ENCODE measurements around the gene SAMD8.
"Not testable (repeated sequence)": the region's sequence is repeated elsewhere in the genome, so short reads cannot be mapped to it uniquely, and the experiment has no call there.

The SAMD8 gene

GRCh38 chr10:75181073-75181472, 69.6 kb downstream of the SAMD8 start:
- Mint-ChIP-seq H3K27me3 (no peaks in the 10 kb centered on the region), H3K27ac (ENCODE audit: low read depth) (no peak overlapping the region), H3K4me1 (peaks cover 8% of the 10 kb centered on the region), H3K4me3 (no peak overlapping the region), H3K9me3 (no peaks in the 10 kb centered on the region), H3K36me3 (ENCODE audit: insufficient read depth) (peaks cover 10% of the 10 kb centered on the region)
- no peak for ATAC-seq (replicated peaks; ENCODE audit: extremely low read depth, poor library complexity, severe bottlenecking)
- DNase-seq (ENCODE audit: low spot score in 2 of 2) = no peak

GRCh38 chr10:75186310-75186709, 74.9 kb downstream of the SAMD8 start:
- DNase-seq (ENCODE audit: low spot score in 2 of 2) = no peak

GRCh38 chr10:75187961-75188426, 76.5 kb downstream of the SAMD8 start:
- peaks cover 5% of the 10 kb centered on the region for H3K4me1 Mint-ChIP-seq
- no peak overlapping the region for H3K4me3 Mint-ChIP-seq
- no peaks in the 10 kb centered on the region for H3K27me3 Mint-ChIP-seq
- DNase-seq (ENCODE audit: low spot score in 2 of 2) (peak; percentile 47 to 69), ATAC-seq (replicated peaks; ENCODE audit: extremely low read depth, poor library complexity, severe bottlenecking) (peak; percentile 97)
- peaks cover 3% of the 10 kb centered on the region for H3K36me3 Mint-ChIP-seq (ENCODE audit: insufficient read depth)
- H3K9me3 Mint-ChIP-seq = no peaks in the 10 kb centered on the region
- H3K27ac Mint-ChIP-seq (ENCODE audit: low read depth) = peak overlapping the region; percentile 51

More at GRCh38 chr10:75186310-75186709, 74.9 kb downstream of the SAMD8 start:
- no peak for ATAC-seq (replicated peaks; ENCODE audit: extremely low read depth, poor library complexity, severe bottlenecking)
- no peaks in the 10 kb centered on the region for H3K27me3 Mint-ChIP-seq
- no peaks in the 10 kb centered on the region for H3K9me3 Mint-ChIP-seq
- H3K4me3 Mint-ChIP-seq = no peak overlapping the region
- peak overlapping the region; percentile 74 for H3K27ac Mint-ChIP-seq (ENCODE audit: low read depth)
- peaks cover 5% of the 10 kb centered on the region for H3K4me1 Mint-ChIP-seq
- peaks cover 2% of the 10 kb centered on the region for H3K36me3 Mint-ChIP-seq (ENCODE audit: insufficient read depth)

GRCh38 chr10:75188522-75188921, 77.1 kb downstream of the SAMD8 start:
- H3K4me1 Mint-ChIP-seq; H3K9me3 Mint-ChIP-seq; ATAC-seq (replicated peaks; ENCODE audit: extremely low read depth, poor library complexity, severe bottlenecking); H3K36me3 Mint-ChIP-seq (ENCODE audit: insufficient read depth); H3K4me3 Mint-ChIP-seq; DNase-seq (ENCODE audit: low spot score in 2 of 2); H3K27me3 Mint-ChIP-seq: not testable (repeated sequence)
- peak overlapping the region; percentile 51 for H3K27ac Mint-ChIP-seq (ENCODE audit: low read depth)

- Mint-ChIP-seq H3K4me3 (no peak overlapping the region), H3K36me3 (ENCODE audit: insufficient read depth) (peaks cover 4% of the 10 kb centered on the region), H3K27ac (ENCODE audit: low read depth) (no peak overlapping the region), H3K4me1 (peaks cover 5% of the 10 kb centered on the region), H3K27me3 (no peaks in the 10 kb centered on the region), H3K9me3 (no peaks in the 10 kb centered on the region)
- DNase-seq (ENCODE audit: low spot score in 2 of 2) = no peak
- no peak for ATAC-seq (replicated peaks; ENCODE audit: extremely low read depth, poor library complexity, severe bottlenecking)
Observed at GRCh38 chr10:75189266-75190096, 78.0 kb downstream of the SAMD8 start.

GRCh38 chr10:75191821-75192568, 80.5 kb downstream of the SAMD8 start:
- no peaks in the 10 kb centered on the region for H3K27me3 Mint-ChIP-seq
- ATAC-seq (replicated peaks; ENCODE audit: extremely low read depth, poor library complexity, severe bottlenecking) (no peak), DNase-seq (ENCODE audit: low spot score in 2 of 2) (no peak)
- no peak overlapping the region for H3K4me3 Mint-ChIP-seq
- H3K4me1 Mint-ChIP-seq = peaks cover 5% of the 10 kb centered on the region
- H3K27ac Mint-ChIP-seq (ENCODE audit: low read depth) = no peak overlapping the region
- no peaks in the 10 kb centered on the region for H3K9me3 Mint-ChIP-seq
- H3K36me3 Mint-ChIP-seq (ENCODE audit: insufficient read depth) = peaks cover 4% of the 10 kb centered on the region

- H3K4me3 Mint-ChIP-seq; DNase-seq (ENCODE audit: low spot score in 2 of 2); H3K27me3 Mint-ChIP-seq; H3K27ac Mint-ChIP-seq (ENCODE audit: low read depth); H3K36me3 Mint-ChIP-seq (ENCODE audit: insufficient read depth); H3K4me1 Mint-ChIP-seq; ATAC-seq (replicated peaks; ENCODE audit: extremely low read depth, poor library complexity, severe bottlenecking); H3K9me3 Mint-ChIP-seq: not testable (repeated sequence)
Observed at GRCh38 chr10:75194625-75195024, 83.2 kb downstream of the SAMD8 start.

- no peak for ATAC-seq (replicated peaks; ENCODE audit: extremely low read depth, poor library complexity, severe bottlenecking)
- H3K36me3 Mint-ChIP-seq (ENCODE audit: insufficient read depth) = peaks cover 4% of the 10 kb centered on the region
- no peaks in the 10 kb centered on the region for H3K4me1 Mint-ChIP-seq
- no peaks in the 10 kb centered on the region for H3K27me3 Mint-ChIP-seq
- no peak overlapping the region for H3K4me3 Mint-ChIP-seq
- no peak for DNase-seq (ENCODE audit: low spot score in 2 of 2)
- H3K9me3 Mint-ChIP-seq = no peaks in the 10 kb centered on the region
- H3K27ac Mint-ChIP-seq (ENCODE audit: low read depth) = peak overlapping the region; percentile 59
Observed at GRCh38 chr10:75195035-75195763, 83.7 kb downstream of the SAMD8 start.

GRCh38 chr10:75197066-75197465, 85.6 kb downstream of the SAMD8 start:
- Mint-ChIP-seq H3K27ac (ENCODE audit: low read depth) (no peak overlapping the region), H3K27me3 (no peaks in the 10 kb centered on the region)

GRCh38 chr10:75197906-75198305, 86.5 kb downstream of the SAMD8 start:
- Mint-ChIP-seq H3K4me1 (no peaks in the 10 kb centered on the region), H3K27ac (ENCODE audit: low read depth) (no peak overlapping the region), H3K4me3 (no peak overlapping the region), H3K36me3 (ENCODE audit: insufficient read depth) (peaks cover 2% of the 10 kb centered on the region), H3K9me3 (no peaks in the 10 kb centered on the region), H3K27me3 (no peaks in the 10 kb centered on the region)
- DNase-seq (ENCODE audit: low spot score in 2 of 2) = no peak
- no peak for ATAC-seq (replicated peaks; ENCODE audit: extremely low read depth, poor library complexity, severe bottlenecking)

More at GRCh38 chr10:75197066-75197465, 85.6 kb downstream of the SAMD8 start:
- Mint-ChIP-seq H3K4me3 (no peak overlapping the region), H3K4me1 (no peaks in the 10 kb centered on the region), H3K9me3 (no peaks in the 10 kb centered on the region), H3K36me3 (ENCODE audit: insufficient read depth) (peaks cover 2% of the 10 kb centered on the region)
- ATAC-seq (replicated peaks; ENCODE audit: extremely low read depth, poor library complexity, severe bottlenecking) (no peak), DNase-seq (ENCODE audit: low spot score in 2 of 2) (no peak)

GRCh38 chr10:75199949-75200348, 88.5 kb downstream of the SAMD8 start:
- H3K36me3 Mint-ChIP-seq (ENCODE audit: insufficient read depth); H3K9me3 Mint-ChIP-seq; H3K4me3 Mint-ChIP-seq; H3K27ac Mint-ChIP-seq (ENCODE audit: low read depth); H3K27me3 Mint-ChIP-seq; H3K4me1 Mint-ChIP-seq; ATAC-seq (replicated peaks; ENCODE audit: extremely low read depth, poor library complexity, severe bottlenecking); DNase-seq (ENCODE audit: low spot score in 2 of 2): not testable (repeated sequence)

- Mint-ChIP-seq H3K9me3 (no peaks in the 10 kb centered on the region), H3K27me3 (no peaks in the 10 kb centered on the region), H3K36me3 (ENCODE audit: insufficient read depth) (no peaks in the 10 kb centered on the region), H3K27ac (ENCODE audit: low read depth) (peak overlapping the region; percentile 11), H3K4me3 (no peak overlapping the region), H3K4me1 (no peaks in the 10 kb centered on the region)
- no peak for ATAC-seq (replicated peaks; ENCODE audit: extremely low read depth, poor library complexity, severe bottlenecking)
- no peak for DNase-seq (ENCODE audit: low spot score in 2 of 2)
Observed at GRCh38 chr10:75201793-75202307, 90.4 kb downstream of the SAMD8 start.

Data from central memory CD8-positive, alpha-beta T cell (primary cell).